HG03039 (cell line): ENCODE measurements around the gene NUP43.
"Not testable (repeated sequence)": the region's sequence is repeated elsewhere in the genome, so short reads cannot be mapped to it uniquely, and the experiment has no call there.

Source experiments
- ATAC-seq: cut with Tn5 transposase; IDR thresholded peaks from one replicate; pipeline ENCODE4 v1.9.1; 2021; ENCODE audit warnings: mild to moderate bottlenecking, moderate library complexity; ENCODE audit not compliant: unreplicated experiment

Gene NUP43

GRCh38 chr6:149749082-149749593 lies 2.8 kb upstream of the NUP43 start:
- not testable (repeated sequence) for ATAC-seq

DNA sequence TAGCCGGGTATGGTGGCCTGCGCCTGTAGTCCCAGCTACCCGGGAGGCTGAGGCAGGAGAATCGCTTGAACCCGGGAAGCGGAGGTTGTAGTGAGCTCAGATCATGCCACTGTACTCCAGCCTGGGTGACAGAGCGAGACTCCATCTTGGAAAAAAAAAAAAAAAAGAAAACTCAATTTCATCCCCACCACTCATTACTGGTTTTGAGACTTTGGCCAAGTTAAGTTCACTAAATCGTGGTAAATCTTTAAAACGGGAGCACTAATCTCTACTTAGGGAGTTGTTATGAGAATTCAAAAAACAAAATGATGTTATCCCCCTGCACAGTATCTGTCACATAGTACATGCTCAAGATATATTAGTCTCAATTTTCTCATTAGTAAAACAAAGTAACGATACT lies 1.1 kb downstream of the NUP43 start:
- ATAC-seq = not testable (repeated sequence)

- no peak for ATAC-seq
Observed at GRCh38 chr6:149734915-149735314, 11.4 kb downstream of the NUP43 start.

DNA sequence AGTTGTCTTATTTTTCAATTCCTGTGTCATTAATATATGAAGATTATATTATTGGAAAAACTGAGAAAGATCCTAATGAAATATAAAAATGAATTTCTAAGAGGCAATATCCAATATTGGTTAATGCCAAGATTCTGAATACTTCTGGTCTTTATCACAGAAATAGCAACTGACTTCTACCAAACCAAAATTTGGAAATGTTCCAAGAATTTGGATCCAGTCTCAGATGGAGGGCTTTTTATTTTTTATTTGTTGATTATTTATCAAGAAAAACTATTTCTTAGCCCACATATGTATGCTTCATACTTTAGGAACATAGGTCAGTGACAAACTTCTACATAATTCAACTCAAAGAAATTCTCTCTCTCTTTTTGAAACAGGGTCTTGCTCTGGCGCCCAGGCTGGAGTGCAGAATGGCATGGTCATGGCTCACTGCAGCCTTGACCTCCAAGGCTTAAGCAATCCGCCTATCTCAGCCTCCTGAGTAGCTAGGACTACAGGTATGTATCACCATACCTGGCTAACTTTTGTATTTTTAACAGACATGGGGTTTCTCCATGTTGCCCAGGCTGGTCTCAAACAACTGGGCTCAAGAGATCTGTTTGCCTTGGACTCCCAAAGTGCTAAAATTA lies 13.1 kb downstream of the NUP43 start:
- no peak for ATAC-seq

- no peak for ATAC-seq
Observed at GRCh38 chr6:149729824-149730223, 16.5 kb downstream of the NUP43 start.

- ATAC-seq = no peak
Observed at GRCh38 chr6:149728499-149729234, 17.7 kb downstream of the NUP43 start.

DNA sequence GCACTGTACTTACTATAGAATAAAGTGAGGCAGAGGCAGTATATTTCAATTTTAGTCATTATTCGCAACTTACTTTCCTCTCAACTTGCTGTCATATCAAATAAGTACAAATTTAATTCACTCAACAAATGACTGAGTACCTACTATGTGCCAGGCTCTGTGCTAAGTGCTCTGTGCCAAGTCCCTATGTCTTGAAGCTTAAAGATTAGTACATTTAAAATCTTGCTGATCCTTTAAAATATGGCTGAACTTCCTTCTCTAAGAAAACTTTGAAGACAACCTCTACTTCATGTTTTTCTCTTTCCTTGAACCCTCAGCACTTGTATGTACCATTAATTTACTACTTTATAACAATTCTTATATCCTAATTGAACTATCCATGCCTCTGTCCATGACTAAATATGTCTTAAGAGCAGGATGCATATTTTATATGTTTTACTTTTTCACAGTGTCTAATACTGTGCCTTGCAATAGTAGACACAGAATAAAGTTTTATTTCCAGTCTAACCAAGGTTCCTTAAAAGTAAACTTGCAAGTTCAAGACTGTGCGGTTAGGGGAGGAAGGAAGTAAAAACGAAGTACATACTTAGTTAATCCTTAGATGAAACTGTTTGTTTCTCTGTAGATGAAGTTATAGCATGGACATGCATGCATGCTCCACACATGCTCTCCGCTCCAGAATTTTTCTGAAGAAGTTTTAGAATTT lies 18.4 kb downstream of the NUP43 start:
- ATAC-seq = no peak

DNA sequence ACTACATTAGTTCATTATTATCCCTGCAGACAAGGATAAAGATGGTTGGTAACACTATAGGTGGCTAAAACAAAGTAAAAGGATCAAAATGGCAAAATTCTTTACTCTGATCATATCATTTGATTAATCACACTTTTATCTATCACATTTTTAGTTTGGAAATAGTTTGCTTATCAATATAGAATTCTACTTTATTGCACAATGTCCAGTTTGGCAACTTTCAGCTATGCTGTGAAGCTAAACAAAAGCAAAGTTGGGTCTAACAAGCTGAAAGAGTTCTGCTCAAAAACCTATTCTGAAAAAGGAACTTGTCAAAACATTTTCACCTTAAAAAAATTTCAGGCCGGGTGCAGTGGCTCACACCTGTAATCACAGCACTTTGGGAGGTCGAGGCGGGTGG lies 20.5 kb downstream of the NUP43 start:
- no peak for ATAC-seq

- ATAC-seq = no peak
Observed at GRCh38 chr6:149723771-149724417, 22.4 kb downstream of the NUP43 start.

- no peak for ATAC-seq
Observed at GRCh38 chr6:149723262-149723661, 23.1 kb downstream of the NUP43 start.

DNA sequence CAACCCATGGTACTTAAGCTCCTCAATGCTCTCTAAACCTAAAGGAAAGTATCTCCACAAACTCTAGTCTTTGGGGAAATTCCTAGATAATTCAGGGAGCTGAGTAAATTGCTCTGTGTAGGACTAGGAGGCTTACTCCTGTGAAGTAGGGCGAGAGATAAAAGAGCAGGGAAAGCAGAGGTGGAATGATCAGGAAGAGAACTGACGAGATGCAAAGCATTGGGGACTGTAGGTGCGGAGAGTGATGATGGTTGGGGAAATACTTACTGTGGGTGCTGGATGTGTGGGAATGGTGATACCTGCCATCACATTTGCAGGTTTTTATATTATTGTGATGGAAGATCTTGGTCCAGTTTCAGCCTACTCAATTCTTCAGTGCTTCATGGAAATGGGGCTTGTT lies 26.8 kb downstream of the NUP43 start:
- ATAC-seq = no peak

GRCh38 chr6:149717588-149718458 lies 28.5 kb downstream of the NUP43 start, which contains the start of gene LATS1:
TSS of gene LATS1 (minus strand) at chr6:149718101. CDS start at chr6:149702126, 15,975 bp downstream.
- ATAC-seq = peak; percentile 82

DNA sequence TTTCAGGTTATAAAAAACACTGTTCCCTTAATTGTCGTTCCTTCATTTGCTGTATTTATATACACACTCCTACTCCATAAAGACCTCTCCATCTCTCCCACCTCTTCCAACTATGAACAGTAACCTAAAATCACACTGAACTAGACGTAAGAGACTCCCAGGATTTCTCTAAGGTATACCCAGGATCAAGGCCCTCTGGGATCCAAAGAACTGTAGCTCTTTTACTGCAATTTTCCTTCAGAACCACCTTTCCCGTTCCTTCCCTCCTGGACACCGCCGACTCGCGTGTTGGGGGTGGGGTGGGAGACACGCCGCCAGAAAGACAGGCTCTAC lies 29.1 kb downstream of the NUP43 start:
- no peak for ATAC-seq

DNA sequence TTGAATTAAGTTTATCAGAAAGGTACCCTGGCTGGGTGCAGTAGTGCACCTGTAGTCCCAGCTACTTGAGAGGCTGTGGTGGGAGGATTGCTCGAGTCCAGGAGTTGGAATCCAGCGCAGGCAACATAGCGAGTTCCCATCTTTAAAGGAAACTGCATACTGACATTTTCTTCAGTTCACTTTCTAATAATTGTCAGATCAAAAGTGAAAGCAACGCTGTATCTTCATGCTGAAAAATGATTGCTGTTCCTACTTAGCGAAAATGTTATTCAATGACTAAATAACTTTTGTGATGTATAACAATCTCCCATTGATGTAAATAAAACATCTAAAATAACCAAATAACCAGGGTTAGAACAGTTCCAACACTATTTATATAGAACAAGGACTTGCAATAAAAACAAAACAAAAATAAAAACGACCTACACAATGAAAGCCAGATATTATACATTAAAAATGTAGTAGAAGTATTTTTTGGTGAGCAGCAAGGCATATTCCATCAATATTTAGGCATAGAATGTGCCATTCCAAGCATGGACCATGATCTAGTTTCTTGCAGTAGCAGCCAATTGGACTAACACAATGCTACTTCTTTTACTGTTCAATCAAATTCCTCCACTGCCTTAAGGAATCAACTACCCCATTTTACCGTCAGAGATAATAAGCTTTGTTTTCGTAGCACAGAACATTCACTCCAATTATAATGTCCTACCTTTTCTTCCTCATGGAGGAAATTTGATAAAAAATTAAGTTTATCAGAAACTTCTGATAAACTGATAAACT lies 30.0 kb downstream of the NUP43 start:
- no peak for ATAC-seq

GRCh38 chr6:149714442-149714841 lies 31.9 kb downstream of the NUP43 start:
- no peak for ATAC-seq

DNA sequence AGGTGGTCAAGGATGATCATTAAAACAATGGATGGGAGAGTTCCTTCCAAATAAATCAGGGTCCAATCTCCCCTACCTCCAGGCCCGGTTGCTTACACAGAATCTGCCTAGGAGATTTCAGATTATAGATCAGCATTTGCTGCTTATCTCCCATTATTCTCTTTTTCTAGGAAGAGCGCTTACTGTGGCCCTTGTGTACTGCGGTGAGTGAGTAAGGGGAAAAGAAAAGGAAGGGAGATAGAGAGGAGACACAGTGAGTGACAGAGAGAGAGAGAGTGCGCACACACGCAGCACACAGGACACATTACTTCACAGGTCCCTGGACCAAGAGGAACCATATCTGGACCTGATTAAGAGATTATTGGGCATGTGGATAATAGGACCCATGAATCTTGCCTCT lies 34.6 kb downstream of the NUP43 start:
- ATAC-seq = no peak

DNA sequence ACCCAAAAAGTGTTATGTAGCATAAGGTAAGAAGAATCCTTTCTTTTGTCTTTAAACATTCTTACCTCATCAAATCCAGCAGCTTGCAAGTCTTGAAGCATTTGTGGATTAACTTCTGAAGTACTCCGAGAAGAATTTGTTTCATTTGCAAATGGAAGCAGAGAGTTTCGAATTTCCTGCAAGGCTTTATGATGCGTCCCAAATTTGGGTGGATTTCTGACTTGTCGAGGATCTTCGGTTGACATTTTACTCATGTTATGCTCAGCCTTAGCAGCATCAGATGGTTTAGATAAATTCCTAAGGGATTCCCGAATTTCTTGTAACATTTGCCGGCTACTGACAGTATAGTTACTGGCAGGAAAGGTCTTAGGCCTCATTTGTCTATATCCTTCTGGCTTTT lies 44.6 kb downstream of the NUP43 start:
- ATAC-seq = no peak

DNA sequence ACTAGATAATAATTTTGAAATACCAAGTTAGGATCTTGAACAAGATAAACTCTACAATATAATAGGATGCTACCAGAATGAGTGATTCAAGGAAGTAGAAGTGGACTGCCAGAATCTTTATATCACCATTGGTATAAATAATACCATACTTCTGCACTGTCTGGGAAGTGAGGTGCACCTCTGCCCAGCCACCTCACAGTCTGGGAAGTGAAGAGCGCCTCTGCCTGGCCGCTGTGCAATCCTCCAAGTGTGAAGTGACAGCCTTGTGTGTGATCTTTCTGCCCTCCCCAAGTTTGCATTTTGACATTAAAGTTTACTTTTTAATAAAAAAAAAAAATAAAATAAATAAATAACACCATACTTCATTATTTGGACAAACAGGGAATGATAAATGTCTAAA lies 47.2 kb downstream of the NUP43 start:
- no peak for ATAC-seq

DNA sequence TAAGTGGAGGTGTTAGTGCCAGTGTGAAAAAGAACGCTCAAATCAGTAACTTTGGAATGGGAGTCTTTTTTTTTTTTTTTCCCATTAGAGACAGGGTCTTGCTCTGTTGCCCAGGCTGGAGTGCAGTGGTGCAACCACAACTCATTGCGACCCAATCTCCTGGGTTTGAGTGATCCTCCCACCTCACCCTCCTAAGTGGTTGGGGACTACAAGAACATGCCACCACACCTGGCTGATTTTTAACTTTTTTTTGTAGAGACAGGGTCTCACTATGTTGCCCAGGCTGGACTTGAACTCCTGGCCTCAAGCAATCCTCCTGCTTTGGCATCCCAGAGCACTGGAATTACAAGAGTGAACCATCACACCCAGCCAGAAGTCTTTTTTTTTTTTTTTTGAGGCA lies 48.2 kb downstream of the NUP43 start:
- no peak for ATAC-seq

DNA sequence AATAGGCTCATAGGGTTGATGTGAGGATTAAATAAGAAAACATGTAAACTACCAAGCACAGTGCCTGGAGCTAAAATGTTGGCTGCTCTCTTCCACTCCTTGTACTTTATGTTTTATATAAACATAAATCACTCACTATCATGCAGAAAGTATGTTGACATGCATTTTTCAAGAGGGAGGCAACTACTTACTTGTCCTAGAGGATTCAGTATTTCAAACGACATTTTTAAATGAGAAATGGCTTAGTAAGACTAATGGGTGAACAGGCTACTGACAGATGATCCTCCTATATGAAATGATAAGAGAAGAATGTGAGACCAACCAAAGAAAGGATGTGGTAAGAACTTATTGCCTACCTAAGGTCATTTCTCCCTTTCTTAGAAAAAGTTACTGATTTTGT lies 49.4 kb downstream of the NUP43 start:
- no peak for ATAC-seq
